Measurements from ENCODE around the gene CNNM4. TPM values are rescaled to one million over a fixed set of nuclear protein-coding genes. Genes with fewer than 3 reads are reported as not detected.
A peak's percentile ranks its signal among the peaks of the same experiment; 100 is the strongest.

Gene CNNM4
- total RNA-seq, 1 experiment from 2014 or later = 14.0 TPM

GRCh38 chr2:96815326-96816126 lies 54.8 kb downstream of the CNNM4 start:
- POLR2A ChIA-PET = interaction anchor here (1.0 to 1.7 kb wide), 2 partner anchors 17 to 41 kb away, joined by 3 to 4 read pairs; no protein-coding TSS in a partner anchor
- Mint-ChIP-seq H3K27ac (peak overlapping the region; percentile 59), H3K27me3 (ENCODE audit: low read depth) (0 out of 2 replicates have a peak, but pooled peaks cover 2% of the 10 kb centered on the region), H3K4me1 (peaks cover 42% of the 10 kb centered on the region), H3K36me3 (peaks cover 14% of the 10 kb centered on the region), H3K9me3 (no peaks in the 10 kb centered on the region), H3K4me3 (peak overlapping the region; percentile 83)
- ATAC-seq (no peak), DNase-seq (ENCODE audit: low spot score) (no peak)
- CTCF ChIA-PET = interaction anchor here (0.7 to 4.2 kb wide), 16 partner anchors 13 to 267 kb away, joined by 3 to 22 read pairs (median 6); partner anchors contain the start of genes ANKRD23, ANKRD39 and CNNM4
- TF ChIP-seq ZNF263 (CRISPR knock-in tag; IDR thresholded peaks at IDR 0.05; ENCODE audit: low read depth) (no peak), GABPB1 (CRISPR knock-in tag; IDR thresholded peaks at IDR 0.05) (peak; percentile 9; the same call in 1 of the 2 replicates), ZNF416 (CRISPR knock-in tag; IDR thresholded peaks at IDR 0.05) (no peak), RORB (CRISPR knock-in tag; IDR thresholded peaks at IDR 0.05) (no peak), USF1 (CRISPR knock-in tag; IDR thresholded peaks at IDR 0.05) (0 out of 2 replicates have a peak, but pooled peaks have one; percentile 6), ZMAT4 (CRISPR knock-in tag; IDR thresholded peaks at IDR 0.05) (0 out of 2 replicates have a peak, but pooled peaks have one; percentile 41), ZBTB43 (CRISPR knock-in tag; IDR thresholded peaks at IDR 0.05) (0 out of 2 replicates have a peak, but pooled peaks have one; percentile 8)

GRCh38 chr2:96816127-96816835 lies 55.6 kb downstream of the CNNM4 start, which contains the start of gene CNNM3:
TSS of gene CNNM3 (plus strand) at chr2:96816268. CDS start at chr2:96816278, 10 bp downstream.
- Mint-ChIP-seq H3K27me3 (ENCODE audit: low read depth) (0 out of 2 replicates have a peak, but pooled peaks cover 2% of the 10 kb centered on the region), H3K27ac (peak within 1 kb of the TSS; percentile 59), H3K36me3 (peaks cover 14% of the 10 kb centered on the region), H3K4me1 (peaks cover 47% of the 10 kb centered on the region), H3K9me3 (no peaks in the 10 kb centered on the region), H3K4me3 (peak within 1 kb of the TSS; percentile 83)
- DNase-seq (ENCODE audit: low spot score) = peak; percentile 99
- peak; percentile 94 for ATAC-seq
- POLR2A ChIA-PET = interaction anchor here (0.6 to 1.5 kb wide), 4 partner anchors 17 to 53 kb away, joined by 3 to 4 read pairs (median 3); no protein-coding TSS in a partner anchor
- CTCF ChIA-PET = interaction anchor here (0.6 to 4.2 kb wide), 22 partner anchors 13 to 268 kb away, joined by 3 to 22 read pairs (median 4); partner anchors contain the start of genes ANKRD23, ANKRD39 and CNNM4
- TF ChIP-seq MYBL2 (CRISPR knock-in tag; IDR thresholded peaks at IDR 0.05) (peak; percentile 64; the same call in 1 of the 2 replicates), ZNF512 (CRISPR knock-in tag; IDR thresholded peaks at IDR 0.05; ENCODE audit: borderline replicate concordance) (no peak), E2F4 (CRISPR knock-in tag; IDR thresholded peaks at IDR 0.05; ENCODE audit: borderline replicate concordance, low read depth) (peak; percentile 86), PREB (CRISPR knock-in tag; IDR thresholded peaks at IDR 0.05; ENCODE audit: borderline replicate concordance) (no peak), CTCF (IDR thresholded peaks at IDR 0.05) (peak; percentile 36; the same call in 1 of the 2 replicates), E2F5 (CRISPR knock-in tag; IDR thresholded peaks at IDR 0.05) (0 out of 2 replicates have a peak, but pooled peaks have one; percentile 39), SP1 (CRISPR knock-in tag; conservative IDR thresholded peaks at IDR 0.05) (peak; percentile 83), IRF1 (CRISPR knock-in tag; IDR thresholded peaks at IDR 0.05) (0 out of 2 replicates have a peak, but pooled peaks have one; percentile 28), FOXK1 (CRISPR knock-in tag; IDR thresholded peaks at IDR 0.05) (peak; percentile 86), EMX1 (CRISPR knock-in tag; IDR thresholded peaks at IDR 0.05) (no peak), NFE2L1 (CRISPR knock-in tag; IDR thresholded peaks at IDR 0.05) (0 out of 2 replicates have a peak, but pooled peaks have one; percentile 48)

Measured in WTC11 (cell line).